NCI-H146 treated with DMSO at 0.1 percent for 48 hours (cell line): Measurements from ENCODE around the gene UGT1A10.
"Not testable (repeated sequence)": the region's sequence is repeated elsewhere in the genome, so short reads cannot be mapped to it uniquely, and the experiment has no call there.

Experiments used
- DNase-seq: peaks from one replicate; lab custom pipeline; 2025; ENCODE audit not compliant: unreplicated experiment; lab: John Stamatoyannopoulos, UW

The UGT1A10 gene

GRCh38 chr2:233655043-233655442, 18.8 kb downstream of the UGT1A10 start:
- no peak for DNase-seq

GRCh38 chr2:233655943-233656342, 19.7 kb downstream of the UGT1A10 start:
- not testable (repeated sequence) for DNase-seq

GRCh38 chr2:233656443-233656842, 20.2 kb downstream of the UGT1A10 start:
- no peak for DNase-seq

- DNase-seq, result no peak
Measured at GRCh38 chr2:233658610-233659009, 22.4 kb downstream of the UGT1A10 start.

GRCh38 chr2:233663911-233664310, 27.7 kb downstream of the UGT1A10 start:
- DNase-seq, result no peak

GRCh38 chr2:233668605-233669260, 32.5 kb downstream of the UGT1A10 start:
- no peak for DNase-seq

GRCh38 chr2:233671290-233672161, 35.3 kb downstream of the UGT1A10 start, which contains the start of gene UGT1A9:
Gene UGT1A9 (plus strand): TSS chr2:233671898. CDS start chr2:233671935, 37 bp downstream.
- DNase-seq, result no peak

GRCh38 chr2:233672886-233673285, 36.6 kb downstream of the UGT1A10 start:
- DNase-seq, result no peak

GRCh38 chr2:233673896-233674295, 37.6 kb downstream of the UGT1A10 start:
- DNase-seq, result no peak

- DNase-seq, result no peak
Measured at GRCh38 chr2:233674314-233674713, 38.1 kb downstream of the UGT1A10 start.

- DNase-seq, result no peak
Measured at GRCh38 chr2:233674995-233675394, 38.7 kb downstream of the UGT1A10 start.

- DNase-seq, result no peak
Measured at GRCh38 chr2:233676046-233676445, 39.8 kb downstream of the UGT1A10 start.

GRCh38 chr2:233679196-233679595, 42.9 kb downstream of the UGT1A10 start:
- DNase-seq, result no peak

GRCh38 chr2:233680361-233681045, 44.3 kb downstream of the UGT1A10 start:
- DNase-seq, result no peak

GRCh38 chr2:233681521-233682099, 45.4 kb downstream of the UGT1A10 start, which contains the start of gene UGT1A7:
Gene UGT1A7 (plus strand): TSS chr2:233681901. CDS start chr2:233681938, 37 bp downstream.
- DNase-seq, result no peak

- DNase-seq, result no peak
Measured at GRCh38 chr2:233684640-233685039, 48.4 kb downstream of the UGT1A10 start.

GRCh38 chr2:233686928-233687327, 50.7 kb downstream of the UGT1A10 start:
- no peak for DNase-seq

GRCh38 chr2:233688341-233688740, 52.1 kb downstream of the UGT1A10 start:
- DNase-seq, result no peak

GRCh38 chr2:233689031-233689430, 52.8 kb downstream of the UGT1A10 start:
- no peak for DNase-seq

- DNase-seq, result no peak
Measured at GRCh38 chr2:233689501-233689900, 53.3 kb downstream of the UGT1A10 start.

- DNase-seq, result no peak
Measured at GRCh38 chr2:233690444-233690843, 54.2 kb downstream of the UGT1A10 start.
